Measurements from ENCODE around the gene ACTR3.
"Not testable (repeated sequence)": the region's sequence is repeated elsewhere in the genome, so short reads cannot be mapped to it uniquely, and the experiment has no call there.

Gene ACTR3

DNA sequence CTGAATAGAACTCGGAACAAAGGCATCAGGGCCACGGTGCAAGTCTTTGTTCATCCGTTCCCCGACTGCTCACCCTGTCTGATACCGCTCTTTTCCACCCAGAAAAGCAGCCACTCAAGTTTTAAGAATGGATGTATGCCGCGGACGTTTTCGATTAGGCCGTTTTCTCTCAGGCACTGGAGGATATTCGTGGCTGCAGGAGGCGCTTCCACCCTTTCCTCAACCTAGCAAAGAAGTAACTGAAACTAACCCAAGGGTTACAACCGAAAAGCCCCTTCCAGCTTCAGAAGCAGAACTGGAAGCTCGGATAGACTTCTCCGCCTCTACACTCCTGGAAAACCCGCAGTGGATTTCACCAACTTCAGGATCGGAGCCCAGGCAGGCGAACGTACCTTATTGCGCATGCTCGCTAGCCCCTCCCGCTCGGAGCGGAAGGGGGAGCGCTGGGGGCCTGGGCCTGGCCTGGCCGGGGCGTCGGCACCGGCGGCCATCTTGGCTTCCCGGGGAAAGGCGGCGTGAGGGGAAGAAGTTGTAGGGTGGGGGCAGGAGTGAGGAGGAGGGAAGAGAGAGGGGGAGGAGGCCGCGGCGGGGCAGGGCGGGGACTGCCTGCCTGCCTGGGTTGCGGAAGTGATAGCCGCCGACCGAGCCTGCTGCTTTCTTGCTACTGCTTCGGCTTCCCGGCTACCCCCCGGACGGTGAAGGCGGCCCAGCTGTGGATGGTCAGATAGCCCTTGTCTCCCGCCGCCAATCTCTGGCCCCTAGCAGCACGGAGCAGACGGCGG is at the start of gene ACTR3:
TSS of gene ACTR3 (plus strand) at position 619 of the 782 bp plus-strand sequence. CDS start 191 bp downstream, outside the sequence.
- peak; percentile 96 for DNase-seq (ENCODE audit: low read depth)

DNA sequence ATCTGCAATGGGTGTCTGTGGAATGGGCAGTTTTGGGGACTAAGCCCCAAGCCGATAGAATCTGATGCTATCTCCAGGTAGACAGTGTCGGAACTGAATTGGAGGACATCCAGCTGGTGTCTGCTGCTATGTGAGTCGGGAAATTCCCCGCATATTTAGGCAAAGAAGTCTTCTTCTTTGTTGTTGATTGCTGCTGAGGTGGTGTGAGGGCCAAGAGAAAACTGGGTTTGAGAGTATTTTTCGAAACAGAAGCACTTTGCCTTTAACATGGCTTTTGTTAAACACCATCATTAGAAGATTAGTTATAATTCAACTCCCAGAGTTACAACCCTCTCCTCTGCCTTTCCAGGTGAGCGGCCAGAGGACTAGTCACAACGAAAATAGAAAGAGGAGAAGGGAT is 49.4 kb upstream of the ACTR3 start:
- DNase-seq (ENCODE audit: low read depth), result no peak

DNA sequence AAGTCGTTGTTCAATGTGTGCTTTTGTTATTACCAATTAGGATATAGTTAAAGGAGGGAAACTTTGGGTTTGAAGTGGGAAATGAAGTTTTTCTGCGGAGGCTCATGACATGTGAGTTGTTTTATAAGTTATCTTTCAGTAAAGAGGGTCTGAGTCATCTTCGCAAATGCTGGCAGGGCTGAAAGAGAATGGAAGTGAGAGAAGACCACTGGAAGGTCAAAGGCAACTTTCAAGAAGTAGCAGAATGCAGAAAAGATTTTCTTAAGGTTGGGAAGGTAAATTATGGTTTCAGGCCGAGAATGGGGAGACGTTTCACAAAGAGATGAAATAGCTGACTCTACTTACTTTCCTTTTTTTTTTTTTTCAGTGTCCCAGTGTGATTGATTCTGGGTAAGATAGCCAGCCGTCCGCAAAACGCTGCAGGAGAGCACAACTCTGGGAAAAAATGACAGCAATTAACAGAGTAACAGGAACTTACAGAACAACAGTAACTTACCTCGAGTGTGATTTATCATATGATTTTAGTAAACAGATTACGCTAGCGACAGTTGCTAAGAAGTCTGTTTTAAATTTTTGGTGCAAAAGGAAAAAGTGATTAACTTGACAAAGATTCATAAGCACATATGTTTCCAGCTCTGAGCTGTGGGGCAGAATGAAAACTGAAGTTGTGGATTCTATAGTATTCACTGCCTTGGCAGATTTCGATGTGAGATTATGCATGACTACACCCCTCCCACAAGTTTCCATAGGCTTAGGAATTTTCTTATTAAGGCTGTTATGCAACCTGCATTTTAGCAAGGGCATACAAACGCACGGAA is 46.8 kb upstream of the ACTR3 start:
- DNase-seq (ENCODE audit: low read depth), result no peak

DNA sequence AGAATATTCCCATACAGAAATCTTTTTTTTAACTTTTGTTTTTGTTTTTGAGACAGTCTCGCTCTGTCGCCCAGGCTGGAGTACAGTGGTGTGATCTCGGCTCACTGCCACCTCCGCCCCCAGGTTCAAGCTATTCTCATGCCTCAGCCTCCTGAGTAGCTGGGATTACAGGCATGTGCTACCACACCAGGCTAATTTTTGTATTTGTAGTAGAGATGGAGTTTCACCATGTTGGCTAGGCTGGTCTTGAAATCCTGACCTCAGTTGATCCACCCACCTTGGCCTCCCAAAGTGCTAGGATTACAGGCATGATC is 46.2 kb upstream of the ACTR3 start:
- not testable (repeated sequence) for DNase-seq (ENCODE audit: low read depth)

DNA sequence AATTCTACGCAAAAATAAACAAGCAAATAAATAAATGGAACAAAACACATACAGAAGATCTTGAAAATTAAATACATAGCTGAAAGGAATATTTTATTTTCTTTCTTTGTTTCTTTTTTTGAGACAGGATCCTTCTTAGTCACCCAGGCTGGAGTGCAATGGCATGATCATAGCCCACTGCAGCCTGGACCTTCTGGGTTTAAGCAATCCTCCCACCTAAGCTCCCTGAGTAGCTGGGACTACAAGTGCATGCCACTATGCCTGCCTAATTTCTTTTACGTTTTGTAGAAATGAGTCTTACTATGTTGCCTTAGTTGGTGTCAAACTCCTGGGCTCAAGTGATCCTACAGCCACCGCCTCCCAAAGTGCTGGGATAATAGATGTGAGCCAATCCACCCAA is 44.6 kb upstream of the ACTR3 start:
- DNase-seq (ENCODE audit: low read depth), result no peak

DNA sequence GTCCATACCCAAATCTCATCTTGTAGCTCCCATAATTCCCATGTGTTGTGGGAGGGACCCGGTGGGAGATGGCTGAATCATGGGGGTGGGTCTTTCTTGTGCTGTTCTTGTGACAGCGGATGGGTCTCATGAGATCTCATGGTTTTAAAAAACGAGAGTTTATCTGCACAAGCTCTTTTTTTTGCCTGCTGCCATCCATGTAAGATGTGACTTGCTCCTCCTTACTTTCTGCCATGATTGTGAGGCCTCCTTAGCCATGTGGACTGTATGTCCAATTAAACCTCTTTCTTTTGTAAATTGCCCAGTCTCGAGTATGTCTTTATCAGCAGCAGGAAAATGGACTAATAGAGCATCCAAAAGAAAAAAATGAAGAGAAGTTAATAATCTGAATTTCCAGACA is 44.1 kb upstream of the ACTR3 start:
- not testable (repeated sequence) for DNase-seq (ENCODE audit: low read depth)

DNA sequence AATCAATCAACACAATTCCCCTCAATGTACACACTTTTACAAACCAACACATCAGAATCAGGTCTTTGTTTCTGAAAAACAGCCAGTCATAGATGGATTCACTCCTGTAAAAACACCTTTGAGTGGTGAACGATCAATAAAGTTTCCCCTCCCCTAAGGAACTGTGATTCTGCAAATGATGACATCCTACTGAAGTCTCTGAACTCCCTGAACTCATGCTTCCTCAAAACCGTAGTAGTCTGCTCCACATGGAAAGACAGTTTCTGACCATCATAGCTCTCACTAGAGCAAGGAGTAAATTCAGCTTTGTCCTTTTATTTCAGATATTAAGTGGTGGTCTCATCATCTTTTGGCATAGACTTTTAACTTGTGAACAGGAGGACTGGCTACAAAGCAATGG is 43.5 kb upstream of the ACTR3 start:
- DNase-seq (ENCODE audit: low read depth), result no peak

DNA sequence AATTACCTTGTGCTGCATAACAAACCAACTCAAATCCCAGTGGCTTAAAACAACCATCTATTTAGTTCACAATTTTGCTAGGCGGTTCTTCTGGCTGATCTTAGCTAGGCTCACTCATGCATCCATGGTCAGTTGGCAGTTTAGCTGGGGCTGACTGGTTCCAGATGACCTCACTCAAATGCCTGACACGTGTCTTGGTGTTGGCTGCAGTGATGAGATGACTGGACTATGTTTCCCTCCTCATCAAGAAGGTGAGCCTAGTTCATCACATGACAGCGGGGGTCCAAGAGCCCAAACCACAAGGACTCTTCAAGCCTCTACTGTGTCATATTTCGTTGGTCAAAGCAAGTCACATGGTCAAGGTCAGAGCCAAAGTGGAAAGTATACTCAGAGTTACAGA is 42.7 kb upstream of the ACTR3 start:
- DNase-seq (ENCODE audit: low read depth), result no peak

DNA sequence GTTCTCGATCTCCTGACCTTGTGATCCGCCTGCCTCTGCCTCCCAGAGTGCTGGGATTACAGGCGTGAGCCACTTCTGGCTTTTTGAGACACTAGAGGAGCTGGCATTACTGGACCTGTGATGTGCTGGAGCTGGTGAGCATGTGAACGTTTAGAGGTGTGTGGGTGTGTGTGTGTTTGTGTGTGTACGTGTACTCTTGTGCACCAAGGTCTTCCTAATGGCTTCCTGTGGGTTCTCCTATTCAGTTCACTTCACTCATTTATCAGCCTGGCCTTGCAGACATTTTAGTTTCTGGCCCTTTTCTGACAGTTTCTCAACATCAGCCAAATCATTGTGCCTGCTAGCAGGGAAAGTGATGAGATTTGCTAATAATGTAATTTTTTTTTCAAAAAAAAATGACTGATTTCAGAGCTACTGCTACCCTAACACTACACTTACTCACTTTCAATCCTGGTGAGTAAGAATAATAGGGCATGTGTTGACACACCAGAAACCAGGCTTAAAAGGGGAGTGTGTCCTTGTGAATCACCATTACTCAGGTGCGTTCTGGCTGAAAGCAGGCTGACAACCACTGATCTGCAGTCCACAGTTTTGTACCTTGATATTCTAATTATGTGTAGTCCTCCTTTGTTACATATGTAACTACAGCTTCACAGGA is 41.0 kb upstream of the ACTR3 start:
- DNase-seq (ENCODE audit: low read depth), result no peak

DNA sequence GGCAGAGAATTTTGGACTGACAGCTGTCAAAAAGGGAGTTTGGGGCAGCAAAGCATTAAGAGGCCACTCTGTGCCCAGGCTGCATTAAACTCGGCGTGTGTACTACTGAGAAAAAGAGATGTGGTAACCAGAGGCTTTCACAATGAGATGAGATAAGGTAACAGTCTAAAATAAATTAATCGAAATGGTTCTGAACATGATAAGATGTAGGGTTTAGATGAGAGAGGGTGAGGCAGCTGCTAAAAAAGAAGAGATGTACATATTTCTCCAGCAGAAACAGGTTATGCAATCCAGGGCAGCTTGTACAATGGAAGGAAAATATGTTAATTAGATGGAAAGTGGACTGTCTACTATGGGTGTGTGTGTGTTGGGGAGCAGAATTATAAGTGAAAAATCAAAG is 39.2 kb upstream of the ACTR3 start:
- DNase-seq (ENCODE audit: low read depth), result no peak

DNA sequence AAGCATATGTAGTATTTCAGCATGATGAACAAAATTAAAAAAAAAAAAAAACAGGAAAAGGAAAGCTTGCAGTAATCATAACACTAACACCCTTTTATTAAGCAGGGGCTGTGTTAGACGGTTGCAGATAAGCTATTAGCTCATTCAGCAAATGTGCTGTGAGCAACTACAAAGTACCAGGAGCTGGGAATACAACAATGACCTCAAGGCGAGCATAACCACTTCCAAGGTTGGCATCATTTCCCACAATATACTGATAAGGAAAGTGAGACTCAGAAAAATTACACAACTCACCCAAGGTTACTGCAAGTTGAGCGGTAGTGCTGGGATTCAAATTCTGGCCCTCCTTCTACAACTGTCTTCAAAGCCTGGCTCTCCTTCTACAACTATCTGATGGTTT is 38.2 kb upstream of the ACTR3 start:
- no peak for DNase-seq (ENCODE audit: low read depth)

DNA sequence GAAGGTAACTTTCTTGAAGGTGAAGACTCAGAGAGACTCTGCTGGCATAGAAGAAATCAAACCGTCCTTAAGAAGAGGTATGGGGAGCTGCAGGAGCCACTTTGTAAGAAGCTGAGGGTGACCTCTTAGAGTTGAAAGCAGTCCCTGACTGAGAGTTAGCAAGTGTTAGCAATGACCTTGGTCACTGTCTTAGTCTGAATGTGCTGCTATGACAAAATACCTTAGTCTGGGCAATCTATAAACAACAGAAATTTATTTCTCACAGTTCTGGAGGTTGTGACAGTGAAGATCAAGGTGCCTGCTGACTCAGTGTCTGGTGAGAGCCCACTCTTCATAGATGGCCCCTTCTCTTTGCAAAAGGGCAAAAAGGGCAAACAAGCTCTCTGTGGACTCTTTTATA is 35.7 kb upstream of the ACTR3 start:
- DNase-seq (ENCODE audit: low read depth), result no peak

DNA sequence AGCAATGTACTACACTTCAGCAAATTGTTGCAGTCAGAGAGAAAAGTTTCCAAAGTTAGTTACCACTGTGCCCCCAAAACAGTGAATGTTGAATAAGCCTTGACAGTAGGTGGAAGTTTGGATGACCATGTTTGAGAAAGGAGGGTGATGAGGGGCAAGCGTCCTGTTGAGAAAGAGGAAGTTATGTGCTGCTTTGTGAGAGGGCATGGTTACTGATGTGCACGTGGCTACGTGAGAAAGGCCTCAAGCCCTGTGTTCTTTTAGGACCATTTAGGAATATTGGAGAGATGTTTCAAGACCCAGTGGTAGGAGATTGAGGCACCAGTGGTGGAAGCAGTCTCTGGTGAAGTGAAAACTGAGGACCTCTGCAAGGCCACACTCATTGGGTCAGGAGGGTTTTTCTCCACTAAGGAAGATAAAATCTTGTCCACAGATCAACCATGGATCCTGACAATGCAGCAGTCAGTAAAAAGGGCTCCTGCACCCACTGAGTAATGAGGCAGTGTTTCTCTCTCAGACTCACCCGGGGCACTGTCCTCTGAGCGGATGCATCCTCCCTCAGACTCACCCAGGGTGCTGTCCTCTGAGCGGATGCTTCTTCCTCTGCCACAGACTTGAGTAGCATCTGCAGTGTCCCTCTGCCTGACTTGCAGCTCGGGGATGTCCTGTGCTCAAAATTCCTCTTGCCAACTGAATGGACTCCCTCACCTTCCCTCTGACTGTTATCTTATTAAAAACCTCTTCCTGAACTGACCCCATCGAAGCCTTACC is 34.7 kb upstream of the ACTR3 start:
- DNase-seq (ENCODE audit: low read depth), result no peak

DNA sequence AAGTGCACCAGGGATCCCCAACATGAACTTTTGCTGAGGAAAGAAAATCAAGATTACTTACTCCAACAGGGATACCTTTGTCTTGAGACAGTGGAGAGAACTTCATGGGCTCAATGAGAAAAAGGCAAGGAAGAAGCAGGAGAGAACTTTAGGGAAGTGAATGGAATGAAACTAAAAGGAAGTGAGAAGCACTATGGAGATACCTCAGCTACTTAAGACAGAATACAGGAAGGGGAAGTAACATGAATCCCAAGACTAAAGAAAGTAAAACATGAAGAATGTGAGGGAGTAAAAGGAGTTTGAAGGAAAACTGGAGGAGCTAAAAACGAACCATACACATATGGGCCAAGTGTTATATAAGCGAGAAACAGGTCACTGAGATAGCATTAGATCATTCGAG is 32.4 kb upstream of the ACTR3 start:
- no peak for DNase-seq (ENCODE audit: low read depth)

DNA sequence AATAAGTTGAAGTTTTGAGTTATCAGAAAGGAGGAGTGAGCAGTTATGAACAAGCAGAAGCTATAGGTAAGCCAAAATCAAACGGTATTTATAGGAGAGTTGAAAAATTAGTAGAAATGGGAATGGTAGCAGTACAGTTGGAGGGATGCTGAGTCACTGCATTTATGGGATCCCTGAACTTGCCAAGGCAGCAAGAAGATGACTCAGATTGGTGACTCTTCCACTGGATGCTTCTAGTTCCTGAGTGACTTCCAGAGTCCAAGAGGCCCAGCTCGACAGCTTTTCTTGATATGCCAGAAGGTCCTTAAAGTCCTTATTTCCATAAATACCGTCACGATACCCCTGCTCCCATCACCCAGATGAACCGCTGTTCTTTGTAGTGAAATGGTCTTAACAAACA is 31.1 kb upstream of the ACTR3 start:
- DNase-seq (ENCODE audit: low read depth), result no peak

DNA sequence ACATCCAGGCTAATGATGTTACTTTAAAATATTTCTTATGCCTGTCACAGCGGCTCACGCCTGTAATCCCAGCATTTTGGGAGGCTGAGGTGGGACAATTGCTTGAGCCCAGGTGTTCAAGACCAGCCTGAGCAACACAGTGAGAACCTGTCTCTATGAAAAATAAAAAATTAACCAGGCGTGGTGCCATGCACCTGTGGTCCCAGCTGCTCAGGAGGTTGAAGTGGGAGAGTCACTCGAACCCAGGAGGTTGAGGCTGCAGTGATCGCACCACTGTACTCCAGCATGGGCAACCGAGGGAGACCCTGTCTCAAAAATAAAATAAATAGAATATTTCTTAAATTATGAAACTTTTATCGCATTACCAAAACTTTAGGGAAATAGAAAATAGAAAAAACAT is 28.1 kb upstream of the ACTR3 start:
- no peak for DNase-seq (ENCODE audit: low read depth)

DNA sequence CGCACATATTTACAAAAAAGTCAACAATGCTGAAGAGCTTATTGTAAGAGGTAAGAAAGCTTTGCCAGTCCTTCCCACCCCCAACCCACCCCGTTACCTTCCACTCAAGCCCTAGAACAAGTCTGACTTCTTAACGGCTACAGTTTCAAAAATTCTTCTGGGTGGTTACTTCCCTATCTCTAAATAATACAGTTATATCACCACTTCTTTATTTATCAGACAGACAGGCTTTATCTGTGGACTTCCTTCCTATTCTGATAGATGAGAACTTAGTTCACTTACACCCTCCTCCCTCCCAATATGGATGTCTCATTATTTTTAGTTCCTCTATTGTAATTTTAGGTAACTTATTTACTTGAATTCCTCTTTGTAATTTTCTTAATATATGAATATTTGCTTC is 26.7 kb upstream of the ACTR3 start:
- no peak for DNase-seq (ENCODE audit: low read depth)

DNA sequence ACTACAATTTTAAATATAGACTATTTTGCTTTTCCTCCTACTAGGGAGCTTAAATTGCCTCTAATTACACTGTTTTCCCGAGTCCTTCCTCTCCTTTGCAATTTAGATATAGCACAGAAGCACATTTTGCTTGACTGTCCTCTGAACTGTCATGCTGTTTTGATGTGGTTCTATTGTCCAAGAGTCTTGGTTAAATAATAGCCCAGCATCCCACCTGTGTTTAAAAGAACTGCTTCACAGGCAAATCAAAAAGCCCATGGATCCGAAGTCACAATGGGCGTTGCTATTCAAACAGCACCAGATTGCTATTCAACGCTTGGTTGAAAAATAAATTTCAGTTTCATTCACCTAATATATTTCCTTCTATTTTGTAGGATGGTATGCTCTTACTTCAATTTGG is 22.3 kb upstream of the ACTR3 start:
- no peak for DNase-seq (ENCODE audit: low read depth)

DNA sequence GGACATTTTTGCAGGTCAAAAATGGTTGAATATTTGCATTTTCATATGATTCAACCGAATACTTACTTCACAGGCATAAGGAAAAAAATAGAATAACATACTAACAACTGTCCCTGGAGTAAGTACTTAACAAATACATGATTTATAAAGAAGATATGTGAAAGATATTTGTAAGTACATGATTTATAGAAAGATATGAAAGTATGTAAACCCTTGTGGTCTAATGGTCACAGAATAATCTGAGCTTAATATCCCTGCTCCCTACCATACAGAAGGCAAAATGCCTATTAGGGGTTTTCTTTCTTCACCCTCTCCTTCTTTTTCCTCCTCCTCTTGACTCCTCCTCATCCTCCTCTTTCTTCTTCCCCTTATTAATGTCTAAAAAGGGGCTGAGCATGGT is 20.6 kb upstream of the ACTR3 start:
- DNase-seq (ENCODE audit: low read depth), result no peak

DNA sequence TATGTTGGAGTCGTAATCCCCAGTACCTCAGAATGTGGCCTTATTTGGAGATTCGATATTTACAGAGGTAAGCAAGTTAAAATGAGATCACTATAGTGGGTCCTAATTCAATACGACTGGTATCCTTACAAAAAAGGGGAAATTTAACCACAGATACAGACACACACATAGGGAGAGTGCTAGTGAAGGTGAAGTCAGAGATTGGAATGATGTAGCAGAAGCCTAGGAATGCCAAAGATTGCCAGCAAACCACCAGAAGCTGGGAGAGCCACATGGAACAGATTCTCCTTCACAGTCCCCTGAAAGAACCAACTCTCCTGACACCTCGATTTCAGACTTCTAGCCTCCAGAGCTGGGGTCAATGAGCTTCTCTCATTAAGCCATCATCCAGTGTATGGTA is 17.7 kb upstream of the ACTR3 start:
- no peak for DNase-seq (ENCODE audit: low read depth)

DNA sequence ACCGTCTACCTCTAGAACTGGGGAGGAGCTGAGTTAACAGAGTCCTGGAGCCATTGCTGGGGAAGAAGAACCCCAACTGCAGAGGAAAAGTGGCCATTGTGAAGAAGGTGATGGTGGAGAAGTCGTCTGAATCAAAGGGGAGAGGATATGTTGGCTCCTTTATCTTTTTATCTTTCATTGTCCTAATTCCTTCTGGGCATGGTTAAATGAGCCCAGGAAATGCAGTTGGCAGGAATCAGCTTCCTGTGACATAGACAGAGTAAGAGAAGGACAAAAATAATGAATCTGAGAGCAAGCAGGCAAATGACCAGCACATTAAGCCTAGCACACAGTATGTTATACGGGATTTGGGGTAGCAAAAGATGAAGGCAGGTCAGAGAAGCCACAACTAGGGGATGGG is 16.0 kb upstream of the ACTR3 start:
- no peak for DNase-seq (ENCODE audit: low read depth)

DNA sequence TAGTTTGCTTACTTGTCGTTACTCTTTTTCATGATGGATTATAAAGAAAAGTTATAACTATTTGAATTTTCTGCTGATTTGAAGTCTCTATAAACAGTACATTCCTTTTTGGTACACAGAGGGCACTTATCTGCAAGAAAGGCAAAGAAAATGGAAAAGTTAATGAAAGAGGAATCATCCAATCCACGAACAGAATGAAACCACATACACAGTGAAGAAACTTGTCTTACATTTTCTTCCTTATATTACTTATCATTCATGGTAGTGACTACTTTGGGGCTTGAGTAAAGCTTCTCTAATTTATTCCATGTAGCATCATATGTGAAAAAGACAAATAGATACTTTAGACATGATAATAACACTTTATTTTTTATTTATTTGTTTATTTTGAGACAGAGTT is 14.8 kb upstream of the ACTR3 start:
- DNase-seq (ENCODE audit: low read depth), result no peak

All from stimulated activated CD4-positive, alpha-beta T cell treated with anti-CD3 and anti-CD28 coated beads, Interleukin-2, amount 100 ng/mL, for 4 hours (primary cell).